ENCODE data around the gene ALDOC.

DNA sequence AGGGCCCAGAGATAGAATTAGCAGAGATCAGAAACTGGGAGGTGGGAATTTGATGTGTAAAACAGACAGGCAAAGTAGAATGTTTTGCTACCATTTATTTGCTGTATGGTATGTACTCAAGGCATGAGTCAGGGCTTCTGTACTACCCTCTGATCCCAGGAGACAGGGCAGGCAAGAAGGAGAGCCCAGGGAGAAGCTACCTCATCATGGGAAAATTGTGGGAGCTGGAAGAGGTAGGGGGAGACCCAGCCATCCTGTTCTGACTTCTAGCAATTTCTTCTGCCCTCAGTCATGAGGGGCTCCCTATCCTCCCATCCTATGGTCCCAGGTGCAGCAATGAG, 3.7 kb downstream of the ALDOC start:
- no peak for TF ChIP-seq CTCF (IDR thresholded peaks at IDR 0.05)
- no peak for TF ChIP-seq EZH2 (IDR thresholded peaks at IDR 0.05)
- TF ChIP-seq EZH2phosphoT487 (IDR thresholded peaks at IDR 0.05): no peak
